ENCODE data around the gene KICS2. TPM values are rescaled to one million over a fixed set of nuclear protein-coding genes. Genes with fewer than 3 reads are reported as not detected.
"Not testable (repeated sequence)": the region's sequence is repeated elsewhere in the genome, so short reads cannot be mapped to it uniquely, and the experiment has no call there.

Gene KICS2
- total RNA-seq, 1 donor from 2014 or later, result 6.0 TPM

DNA sequence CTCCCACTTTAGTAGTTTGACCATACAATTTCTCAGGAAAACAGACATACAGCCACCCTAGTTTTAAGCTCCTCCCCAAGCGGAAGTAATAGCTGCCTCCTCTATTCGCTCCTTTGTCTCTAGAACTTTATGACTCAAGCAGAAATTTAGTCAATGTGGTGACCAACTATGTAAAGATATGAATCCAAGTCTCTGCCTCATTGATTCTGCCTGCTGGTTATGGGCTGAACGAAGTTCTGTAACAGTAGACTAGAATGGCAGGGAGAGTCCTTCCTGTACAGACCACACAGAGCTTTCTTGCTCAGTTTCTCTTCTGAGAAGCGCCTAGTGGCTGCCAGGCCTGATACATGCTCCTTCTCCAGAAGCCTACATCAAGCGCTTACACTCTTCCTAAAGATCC lies 19.1 kb downstream of the KICS2 start:
- TF ChIP-seq, protein P1, sequence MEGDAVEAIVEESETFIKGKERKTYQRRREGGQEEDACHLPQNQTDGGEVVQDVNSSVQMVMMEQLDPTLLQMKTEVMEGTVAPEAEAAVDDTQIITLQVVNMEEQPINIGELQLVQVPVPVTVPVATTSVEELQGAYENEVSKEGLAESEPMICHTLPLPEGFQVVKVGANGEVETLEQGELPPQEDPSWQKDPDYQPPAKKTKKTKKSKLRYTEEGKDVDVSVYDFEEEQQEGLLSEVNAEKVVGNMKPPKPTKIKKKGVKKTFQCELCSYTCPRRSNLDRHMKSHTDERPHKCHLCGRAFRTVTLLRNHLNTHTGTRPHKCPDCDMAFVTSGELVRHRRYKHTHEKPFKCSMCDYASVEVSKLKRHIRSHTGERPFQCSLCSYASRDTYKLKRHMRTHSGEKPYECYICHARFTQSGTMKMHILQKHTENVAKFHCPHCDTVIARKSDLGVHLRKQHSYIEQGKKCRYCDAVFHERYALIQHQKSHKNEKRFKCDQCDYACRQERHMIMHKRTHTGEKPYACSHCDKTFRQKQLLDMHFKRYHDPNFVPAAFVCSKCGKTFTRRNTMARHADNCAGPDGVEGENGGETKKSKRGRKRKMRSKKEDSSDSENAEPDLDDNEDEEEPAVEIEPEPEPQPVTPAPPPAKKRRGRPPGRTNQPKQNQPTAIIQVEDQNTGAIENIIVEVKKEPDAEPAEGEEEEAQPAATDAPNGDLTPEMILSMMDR (conservative IDR thresholded peaks at IDR 0.05), result no peak
- no peak for DNase-seq (ENCODE audit: extremely low spot score, unreplicated experiment)
- Mint-ChIP-seq H3K36me3 (peaks cover 8% of the 10 kb centered on the region), H3K27me3 (no peaks in the 10 kb centered on the region), H3K9me3 (no peaks in the 10 kb centered on the region), H3K4me3 (no peak overlapping the region), H3K4me1 (ENCODE audit: unreplicated experiment) (no peaks in the 10 kb centered on the region), H3K27ac (no peak overlapping the region)

DNA sequence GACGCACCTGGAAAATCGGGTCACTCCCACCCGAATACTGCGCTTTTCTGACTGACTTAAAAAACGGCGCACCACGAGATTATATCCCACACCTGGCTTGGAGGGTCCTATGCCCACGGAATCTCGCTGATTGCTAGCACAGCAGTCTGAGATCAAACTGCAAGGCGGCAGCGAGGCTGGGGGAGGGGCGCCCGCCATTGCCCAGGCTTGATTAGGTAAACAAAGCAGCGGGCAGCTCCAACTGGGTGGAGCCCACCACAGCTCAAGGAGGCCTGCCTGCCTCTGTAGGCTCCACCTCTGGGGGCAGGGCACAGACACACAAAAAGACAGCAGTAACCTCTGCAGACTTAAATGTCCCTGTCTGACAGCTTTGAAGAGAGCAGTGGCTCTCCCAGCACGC lies 26.3 kb downstream of the KICS2 start:
- DNase-seq (ENCODE audit: extremely low spot score, unreplicated experiment); H3K27me3 Mint-ChIP-seq; H3K27ac Mint-ChIP-seq; H3K4me3 Mint-ChIP-seq; H3K9me3 Mint-ChIP-seq; H3K4me1 Mint-ChIP-seq (ENCODE audit: unreplicated experiment); H3K36me3 Mint-ChIP-seq: not testable (repeated sequence)

DNA sequence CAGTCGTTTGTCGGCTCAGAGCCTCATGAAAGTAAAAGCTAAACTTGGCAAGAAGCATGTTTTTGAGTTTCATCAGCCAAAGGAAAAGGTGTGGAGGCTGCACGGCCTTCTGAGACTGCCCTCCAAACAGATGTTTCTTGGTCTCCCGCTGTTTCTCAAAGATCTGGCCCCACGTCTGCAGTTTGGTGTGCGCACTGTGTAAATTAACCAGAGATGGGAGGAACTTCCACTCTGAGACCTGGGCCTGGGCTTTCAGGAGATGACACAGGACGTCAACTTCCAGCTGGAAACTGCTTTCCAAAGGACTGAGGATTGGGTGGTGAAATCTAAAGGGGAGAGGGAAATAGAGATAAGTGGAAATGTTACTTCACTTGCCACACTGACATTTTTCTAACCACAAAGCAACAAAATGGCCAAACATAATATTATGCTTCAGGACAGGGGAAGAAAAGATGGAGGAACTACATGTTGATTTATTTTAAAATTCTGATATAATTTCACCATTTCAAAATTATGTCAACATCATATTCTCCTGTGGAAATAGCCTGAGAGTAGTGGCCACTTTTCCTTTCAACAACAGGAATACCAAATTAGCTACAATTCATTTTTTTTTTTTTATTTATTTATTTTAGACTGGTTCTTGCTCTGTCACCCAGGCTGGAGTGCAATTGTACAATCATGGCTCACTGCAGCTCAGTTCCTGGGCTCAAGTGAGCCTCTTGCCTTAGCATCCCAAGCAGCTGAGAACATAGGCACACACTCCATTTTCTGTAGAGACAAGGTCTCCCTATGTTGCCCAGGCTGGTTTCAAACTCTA lies 27.6 kb downstream of the KICS2 start:
- Mint-ChIP-seq H3K9me3 (no peaks in the 10 kb centered on the region), H3K4me1 (ENCODE audit: unreplicated experiment) (no peaks in the 10 kb centered on the region), H3K4me3 (no peak overlapping the region), H3K27me3 (no peaks in the 10 kb centered on the region), H3K36me3 (no peaks in the 10 kb centered on the region), H3K27ac (no peak overlapping the region)
- DNase-seq (ENCODE audit: extremely low spot score, unreplicated experiment), result no peak
- TF ChIP-seq, protein P1 (conservative IDR thresholded peaks at IDR 0.05), result no peak

DNA sequence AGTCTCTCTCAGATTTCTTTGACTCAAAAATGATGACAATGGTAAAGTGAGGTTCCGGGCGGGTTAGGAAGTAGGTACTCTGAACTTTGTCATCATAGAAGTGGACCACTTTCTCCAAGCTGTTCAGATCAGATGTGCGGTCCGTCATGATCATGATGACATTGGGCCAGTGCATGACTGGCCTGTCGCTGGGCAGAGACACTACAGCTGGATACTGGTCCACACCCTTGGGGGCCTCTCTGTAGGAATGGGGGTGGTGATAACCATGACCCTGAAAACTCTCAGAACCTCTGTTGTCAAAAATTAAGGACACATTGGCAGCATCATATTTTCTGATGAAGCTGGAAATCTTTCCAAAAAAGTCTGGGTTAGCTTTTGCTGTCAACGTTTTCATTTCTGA lies 28.2 kb downstream of the KICS2 start:
- Mint-ChIP-seq H3K36me3 (no peaks in the 10 kb centered on the region), H3K27me3 (no peaks in the 10 kb centered on the region), H3K9me3 (no peaks in the 10 kb centered on the region), H3K4me1 (ENCODE audit: unreplicated experiment) (no peaks in the 10 kb centered on the region), H3K27ac (no peak overlapping the region), H3K4me3 (no peak overlapping the region)
- TF ChIP-seq, protein P1 (conservative IDR thresholded peaks at IDR 0.05), result no peak
- DNase-seq (ENCODE audit: extremely low spot score, unreplicated experiment), result no peak

DNA sequence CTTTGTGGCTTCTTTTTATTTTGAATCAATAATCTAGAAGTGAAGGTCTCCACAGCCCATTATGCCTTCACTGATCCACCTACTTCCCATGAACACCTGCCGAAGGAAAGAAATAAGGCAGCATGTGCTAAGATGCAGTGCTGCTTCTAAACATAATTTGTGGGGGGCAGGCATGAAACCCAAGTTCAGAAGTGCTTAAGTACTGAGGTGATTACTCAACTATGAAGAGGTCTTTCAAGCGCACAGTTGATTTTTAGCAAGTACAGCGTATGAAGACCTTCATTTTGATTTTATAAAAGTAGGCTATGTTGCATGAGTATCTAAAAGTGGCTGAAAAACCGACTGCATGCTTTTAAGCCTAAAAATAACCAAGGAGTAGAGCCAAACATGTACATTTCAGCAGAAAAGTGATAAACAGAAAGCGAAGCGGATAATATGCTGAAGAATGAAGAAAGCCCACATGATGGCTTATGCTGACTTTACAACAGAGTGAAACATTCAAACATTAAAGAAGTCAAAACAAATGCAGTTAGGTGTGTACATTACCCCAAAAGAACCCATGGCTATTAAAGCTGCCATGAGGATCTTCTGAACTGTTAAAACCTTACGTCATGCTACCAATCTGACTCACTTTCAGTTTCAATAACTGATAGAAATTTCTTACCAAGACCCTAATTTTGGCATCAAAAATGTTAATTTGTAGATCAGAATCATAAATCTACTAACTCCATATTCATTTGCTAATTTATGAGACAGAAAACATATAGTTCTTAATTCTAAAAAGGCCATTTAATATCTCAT lies 29.3 kb downstream of the KICS2 start:
- H3K27me3 Mint-ChIP-seq, result no peaks in the 10 kb centered on the region
- H3K27ac Mint-ChIP-seq, result no peak overlapping the region
- no peaks in the 10 kb centered on the region for H3K4me1 Mint-ChIP-seq (ENCODE audit: unreplicated experiment)
- TF ChIP-seq, protein P1 (conservative IDR thresholded peaks at IDR 0.05), result no peak
- H3K4me3 Mint-ChIP-seq, result no peak overlapping the region
- no peaks in the 10 kb centered on the region for H3K9me3 Mint-ChIP-seq
- H3K36me3 Mint-ChIP-seq, result no peaks in the 10 kb centered on the region
- DNase-seq (ENCODE audit: extremely low spot score, unreplicated experiment), result no peak

DNA sequence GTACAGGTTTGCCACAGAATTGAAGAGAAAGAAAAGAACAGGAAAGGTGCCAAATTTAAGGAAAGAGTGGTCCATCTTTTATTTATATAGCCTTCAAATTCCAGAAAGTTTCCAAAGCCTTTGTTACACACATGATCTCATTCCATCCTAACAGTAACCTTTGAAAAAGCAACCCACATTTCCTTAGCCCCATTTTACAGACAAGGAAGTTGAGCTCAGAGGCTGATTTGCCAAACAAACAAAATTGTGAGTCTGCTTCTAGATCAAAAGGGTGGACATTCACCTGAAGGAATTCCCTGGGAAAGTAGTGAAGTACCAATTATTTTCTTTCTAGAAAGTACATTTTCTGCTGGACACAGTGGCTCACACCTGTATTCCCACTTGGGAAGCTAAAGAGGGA lies 32.0 kb downstream of the KICS2 start:
- TF ChIP-seq, protein P1 (conservative IDR thresholded peaks at IDR 0.05), result no peak
- Mint-ChIP-seq H3K36me3 (no peaks in the 10 kb centered on the region), H3K9me3 (no peaks in the 10 kb centered on the region), H3K4me3 (no peak overlapping the region), H3K27ac (no peak overlapping the region), H3K27me3 (no peaks in the 10 kb centered on the region), H3K4me1 (ENCODE audit: unreplicated experiment) (no peaks in the 10 kb centered on the region)
- DNase-seq (ENCODE audit: extremely low spot score, unreplicated experiment), result no peak

Measured in type B pancreatic cell (in vitro differentiated cells).